DMS 273 (cell line): ENCODE results near the gene ASCC1.

Source experiments
- DNase-seq: peaks from one replicate; lab custom pipeline; 2025; ENCODE audit not compliant: unreplicated experiment; lab: John Stamatoyannopoulos, UW

Gene ASCC1

GRCh38 chr10:72105098-72105475 lies 111.0 kb downstream of the ASCC1 start:
- DNase-seq = no peak

DNA sequence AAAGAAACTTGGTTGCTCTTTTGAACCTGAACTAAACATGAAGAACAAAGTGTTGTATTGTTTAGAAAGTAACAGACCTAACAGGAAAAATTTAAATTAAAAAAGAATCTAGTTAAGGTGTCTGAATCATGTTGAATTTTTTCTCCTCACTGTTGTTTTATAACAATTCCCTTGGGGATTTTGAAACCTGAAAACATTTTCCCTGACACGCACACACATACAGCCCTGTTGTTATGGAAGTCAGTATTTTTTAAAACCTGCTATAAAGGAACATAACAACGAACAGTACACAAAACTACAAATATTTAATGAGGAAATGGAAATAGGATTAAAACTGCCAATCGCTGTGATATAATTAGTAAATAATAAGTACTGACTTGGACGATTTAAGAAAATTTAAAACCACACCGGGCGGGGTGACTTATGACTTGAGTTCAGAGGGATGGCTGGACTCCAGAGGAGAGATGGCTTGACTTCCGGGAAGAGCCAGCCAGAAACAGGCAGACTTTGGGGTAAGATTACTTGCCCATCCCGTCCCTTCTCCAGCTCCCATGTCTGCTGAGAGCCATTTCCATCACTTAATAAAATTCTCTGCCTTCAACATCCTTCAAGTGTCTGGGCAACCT lies 111.5 kb downstream of the ASCC1 start:
- no peak for DNase-seq

GRCh38 chr10:72099600-72099921 lies 116.5 kb downstream of the ASCC1 start:
- DNase-seq = no peak

GRCh38 chr10:72098836-72099599 lies 117.1 kb downstream of the ASCC1 start:
- DNase-seq = no peak

DNA sequence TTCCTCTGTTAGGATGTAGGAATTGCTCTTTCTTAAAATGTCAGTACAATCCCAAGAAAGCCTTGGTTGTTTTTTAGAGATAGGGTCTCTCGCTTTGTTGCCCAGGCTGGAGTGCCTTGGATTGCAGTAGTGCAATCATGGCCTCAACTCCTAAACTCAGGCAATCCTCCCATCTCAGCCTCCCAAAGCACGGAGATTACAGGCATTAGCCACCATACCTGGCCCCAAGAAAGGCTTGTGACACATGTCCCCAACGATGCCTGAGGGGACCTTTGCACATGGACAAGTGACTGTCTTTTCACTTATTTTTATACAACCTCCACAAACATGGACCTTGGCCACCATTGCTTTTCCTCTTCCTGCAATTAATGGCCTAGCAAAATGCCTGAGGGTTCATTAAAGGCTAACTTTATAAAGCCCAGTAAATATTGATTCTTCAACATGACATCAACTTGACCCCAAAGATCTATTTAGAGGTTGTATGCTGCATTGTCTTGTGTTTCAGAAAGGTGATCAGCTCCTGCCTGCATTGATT lies 117.7 kb downstream of the ASCC1 start:
- DNase-seq = no peak

DNA sequence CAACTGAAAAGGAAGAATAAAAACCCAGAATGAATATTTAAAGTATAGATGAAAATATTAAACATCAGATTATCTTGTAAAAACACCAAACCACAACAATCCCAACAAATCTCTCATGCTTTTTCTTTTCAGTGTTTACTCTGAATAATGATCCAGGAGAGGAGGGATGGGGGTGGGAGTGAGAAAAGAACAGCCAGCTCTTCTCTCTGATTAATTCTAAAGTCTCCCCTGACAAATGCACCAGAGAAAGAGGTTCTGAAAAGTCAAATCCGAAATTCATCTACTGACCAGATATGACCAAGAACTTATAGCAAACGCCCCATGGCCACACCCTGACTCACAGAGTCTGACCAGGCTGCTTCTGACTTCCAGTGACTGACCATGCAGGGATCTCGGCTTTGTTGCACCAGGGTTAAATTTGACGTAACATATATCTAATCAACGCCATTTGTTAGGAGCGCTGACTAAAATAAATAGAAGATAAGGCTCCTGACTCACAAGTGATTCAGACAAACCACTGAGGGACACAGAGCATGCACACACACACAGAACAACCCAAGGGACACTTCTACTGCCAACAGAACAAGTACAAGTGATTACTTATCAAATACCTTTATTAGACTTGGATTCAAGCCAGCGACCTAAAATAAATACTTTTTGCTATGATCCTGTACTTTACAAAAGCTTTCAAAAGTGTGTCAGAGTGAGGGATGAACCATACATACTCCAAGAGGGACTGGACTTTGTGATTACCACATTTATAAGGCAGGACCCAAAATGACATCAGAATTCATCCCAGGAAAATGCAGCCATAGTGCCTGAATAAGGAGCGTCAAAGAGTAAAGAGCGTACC lies 118.4 kb downstream of the ASCC1 start:
- no peak for DNase-seq

GRCh38 chr10:72096115-72097000 lies 119.7 kb downstream of the ASCC1 start:
- DNase-seq = no peak

DNA sequence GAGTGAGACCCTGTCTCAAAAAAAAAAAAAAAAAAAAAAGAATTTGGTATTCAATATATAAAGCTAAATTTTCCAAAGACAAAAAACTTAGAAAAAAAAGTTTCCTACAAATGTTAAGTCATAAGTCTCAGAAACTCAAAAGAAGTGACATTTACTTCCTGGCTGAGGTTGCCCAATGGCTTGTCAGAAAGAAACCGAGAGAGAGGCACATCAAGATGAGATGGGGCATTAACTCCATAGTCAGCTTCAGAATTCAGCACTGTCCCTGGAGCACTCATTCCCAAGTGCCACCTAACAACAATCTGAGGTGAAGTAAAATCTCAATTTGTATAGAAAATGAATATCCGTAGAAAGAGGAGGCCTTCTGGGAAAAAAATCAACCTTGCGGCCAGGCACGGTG lies 120.9 kb downstream of the ASCC1 start:
- DNase-seq = no peak

- no peak for DNase-seq
Measured at GRCh38 chr10:72094574-72094973, 121.5 kb downstream of the ASCC1 start.

DNA sequence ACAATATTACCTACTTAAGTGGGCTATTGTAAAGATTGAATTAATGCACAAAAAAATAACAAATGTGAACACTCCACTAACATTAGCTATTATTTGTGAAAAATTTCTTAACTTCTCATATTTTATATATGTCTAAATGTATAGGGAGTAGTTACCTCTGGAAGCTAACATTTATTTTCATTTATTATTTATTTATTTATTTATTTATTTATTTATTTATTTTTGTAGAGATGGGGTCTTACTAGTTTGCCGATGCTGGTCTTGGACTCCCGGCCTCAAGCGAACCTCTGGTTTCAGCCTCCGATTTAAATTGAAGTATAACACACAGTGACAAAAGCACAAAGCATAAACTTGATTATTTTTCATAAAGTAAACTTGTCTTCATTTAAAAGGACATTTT lies 122.6 kb downstream of the ASCC1 start:
- no peak for DNase-seq

GRCh38 chr10:72092987-72093386 lies 123.1 kb downstream of the ASCC1 start:
- no peak for DNase-seq

DNA sequence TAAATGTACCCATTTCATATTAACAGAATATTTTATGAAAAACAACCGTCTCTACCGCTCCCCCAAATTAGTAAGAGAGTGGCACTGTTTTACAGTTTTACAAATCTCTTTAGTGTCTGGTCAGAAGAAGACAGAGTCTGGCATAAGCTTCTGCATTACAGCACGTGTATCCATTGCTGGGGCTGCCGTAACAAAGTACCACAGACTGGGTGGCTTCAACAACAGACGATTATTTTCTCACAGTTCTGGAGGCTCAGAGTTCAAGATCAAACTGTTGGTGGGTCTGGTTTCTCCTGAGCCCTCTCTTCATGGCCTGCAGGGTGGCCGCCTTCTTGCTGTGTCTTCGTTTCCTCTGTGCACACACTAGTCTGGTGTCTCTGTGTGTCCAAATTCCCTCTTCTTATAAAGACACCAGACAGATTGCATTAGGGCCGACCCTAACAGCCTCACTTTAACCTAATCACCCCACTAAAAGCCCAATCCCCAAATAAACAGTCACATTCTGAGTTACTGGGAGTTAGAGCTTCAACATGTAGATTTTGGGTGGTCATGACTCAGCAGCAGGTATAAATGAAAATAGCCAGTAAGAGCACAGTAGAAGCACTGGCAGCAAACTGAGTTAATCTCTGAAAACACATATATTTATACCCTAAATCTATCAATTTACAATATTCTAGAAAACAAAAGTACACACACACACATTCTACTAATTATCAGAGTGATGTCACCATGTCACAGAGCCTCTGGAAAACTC lies 123.7 kb downstream of the ASCC1 start:
- DNase-seq = no peak

- no peak for DNase-seq
Measured at GRCh38 chr10:72090326-72090725, 125.8 kb downstream of the ASCC1 start.

- DNase-seq = no peak
Measured at GRCh38 chr10:72089618-72090017, 126.5 kb downstream of the ASCC1 start.

- peak; percentile 70 for DNase-seq
Measured at GRCh38 chr10:72088889-72089575, 127.0 kb downstream of the ASCC1 start.

- peak; percentile 68 for DNase-seq
Measured at GRCh38 chr10:72087969-72088888, 127.8 kb downstream of the ASCC1 start, which contains the start of gene SPOCK2. TSS of gene SPOCK2 (minus strand) at chr10:72088551. CDS start at chr10:72088328, 223 bp downstream.

DNA sequence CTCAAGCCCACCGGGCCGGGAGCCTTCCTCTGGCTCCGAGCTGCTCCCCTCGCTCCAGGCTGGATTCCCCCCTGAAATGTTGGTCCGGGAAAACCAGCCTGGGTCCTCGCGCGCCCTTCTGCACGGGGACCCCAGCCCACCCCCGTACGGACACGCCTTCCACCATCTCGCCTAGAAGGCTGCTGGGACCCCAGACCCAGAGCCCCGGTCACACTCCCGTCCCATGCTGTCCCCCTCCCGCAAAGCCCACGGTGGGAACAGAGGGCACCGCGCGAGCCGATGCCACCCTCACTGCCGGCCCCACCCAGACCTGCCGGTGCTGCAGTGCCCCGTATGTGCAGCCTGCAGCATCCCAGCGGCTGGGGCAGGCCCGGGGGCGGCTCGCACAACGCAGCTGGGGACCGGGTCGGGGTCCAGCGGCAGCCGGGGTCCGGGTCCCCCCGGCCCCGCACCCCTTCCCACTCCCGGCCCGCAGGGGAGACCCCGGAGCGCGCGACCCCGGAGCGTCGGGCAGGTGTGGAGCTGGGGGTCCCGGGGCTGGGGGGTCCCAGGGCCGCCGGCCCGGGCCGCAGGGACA lies 128.6 kb downstream of the ASCC1 start:
- no peak for DNase-seq
